Activated T-cell treated with anti-CD3 and anti-CD28 coated beads for 48 hours (primary cell): ENCODE data around the gene PKN2.
"Not testable (repeated sequence)": the region's sequence is repeated elsewhere in the genome, so short reads cannot be mapped to it uniquely, and the experiment has no call there.

ENCODE experiments used
- DNase-seq: peaks from one replicate; pipeline ENCODE4 v3.0.0-alpha.2; 2020; ENCODE audit warnings: low read depth

Gene PKN2

GRCh38 chr1:88791192-88791591, 107.1 kb downstream of the PKN2 start:
- no peak for DNase-seq

DNA sequence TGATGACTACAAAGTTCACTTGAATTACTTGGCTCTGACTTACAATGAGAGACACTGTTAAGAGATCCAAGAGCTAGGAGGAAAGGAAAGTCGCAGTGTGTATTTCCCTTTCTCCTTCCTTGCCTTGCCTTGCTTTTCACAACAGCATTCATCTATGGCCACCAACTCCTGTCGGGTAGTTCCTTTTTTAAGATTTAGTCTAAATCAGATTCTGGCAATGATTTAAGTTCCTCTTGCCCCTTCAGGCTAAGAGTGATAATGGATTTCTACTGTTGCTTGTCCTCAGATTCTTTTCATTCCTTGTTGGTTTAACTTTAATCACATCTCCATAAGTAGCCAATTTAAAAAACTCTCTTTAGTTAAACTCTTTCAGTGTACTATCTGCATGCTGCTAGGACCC, 115.4 kb downstream of the PKN2 start:
- no peak for DNase-seq

GRCh38 chr1:88800382-88801051, 116.4 kb downstream of the PKN2 start:
- DNase-seq = no peak

DNA sequence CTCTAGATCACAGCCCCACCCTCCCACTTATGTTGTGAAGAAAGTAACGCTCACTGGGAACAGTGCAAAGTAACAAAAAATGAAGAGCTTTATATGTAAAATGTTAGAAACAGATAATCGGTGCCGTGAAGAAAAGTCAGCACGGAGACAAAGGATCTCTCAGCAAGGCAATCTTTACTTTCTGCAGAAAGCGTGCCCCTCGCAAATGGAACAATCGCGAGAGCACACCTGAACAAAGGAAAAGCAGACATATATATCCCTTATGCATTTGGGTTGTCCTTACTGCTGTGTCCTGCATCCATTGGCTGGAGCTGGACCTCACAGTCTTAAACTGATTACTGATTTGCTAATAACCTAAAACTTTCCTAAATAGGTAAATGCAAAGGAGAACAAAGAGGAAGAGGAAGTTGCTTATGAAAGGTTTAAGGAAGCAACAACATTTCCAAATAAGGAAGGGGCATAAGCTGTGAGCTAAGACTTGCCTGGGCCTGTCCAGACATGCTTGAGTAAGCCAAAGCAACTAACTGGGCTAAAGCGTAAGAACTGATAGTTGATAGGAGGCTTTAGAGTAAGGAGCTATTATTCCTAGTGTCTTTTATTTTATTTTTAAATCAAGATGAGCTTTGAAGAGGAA, 117.6 kb downstream of the PKN2 start:
- no peak for DNase-seq

- DNase-seq = no peak
Observed at GRCh38 chr1:88802404-88802803, 118.3 kb downstream of the PKN2 start.

DNA sequence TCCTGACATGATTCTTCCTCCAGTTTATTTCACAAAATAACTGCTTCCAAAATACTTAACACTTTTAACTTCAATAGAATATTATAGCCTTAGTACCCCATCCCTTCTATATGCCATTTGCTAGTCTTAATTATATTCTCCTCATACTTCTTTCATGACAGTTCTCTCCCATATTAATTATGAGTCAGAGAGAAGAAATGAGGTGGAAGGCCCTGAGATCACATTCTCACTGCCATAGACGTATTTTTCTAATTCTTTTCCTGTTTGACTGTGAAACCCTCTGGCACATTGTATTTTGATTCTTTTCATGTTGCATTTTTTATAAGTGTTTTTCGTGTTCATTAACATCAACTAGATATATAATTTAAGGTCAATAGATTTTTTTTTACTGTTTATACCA, 118.9 kb downstream of the PKN2 start:
- DNase-seq = no peak

- DNase-seq = no peak
Observed at GRCh38 chr1:88803444-88803843, 119.4 kb downstream of the PKN2 start.

DNA sequence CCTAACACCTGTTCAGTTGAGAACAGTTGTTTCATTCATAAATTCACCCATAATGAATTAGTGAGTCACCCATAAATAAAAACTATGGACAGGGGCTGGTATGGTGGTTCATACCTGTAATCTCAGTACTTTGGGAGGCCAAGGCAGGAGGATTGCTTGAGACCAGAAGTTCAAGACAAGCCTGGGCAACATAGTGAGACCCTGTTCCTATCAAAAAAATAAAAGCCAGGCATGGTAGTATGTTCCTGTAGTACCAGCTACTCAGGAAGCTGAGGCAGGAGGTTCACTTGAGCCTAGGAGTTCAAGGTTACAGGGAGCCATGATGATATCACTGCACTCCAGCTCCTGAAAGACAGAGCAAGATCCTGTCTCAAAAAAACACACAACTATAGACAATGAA, 128.3 kb downstream of the PKN2 start:
- no peak for DNase-seq

DNA sequence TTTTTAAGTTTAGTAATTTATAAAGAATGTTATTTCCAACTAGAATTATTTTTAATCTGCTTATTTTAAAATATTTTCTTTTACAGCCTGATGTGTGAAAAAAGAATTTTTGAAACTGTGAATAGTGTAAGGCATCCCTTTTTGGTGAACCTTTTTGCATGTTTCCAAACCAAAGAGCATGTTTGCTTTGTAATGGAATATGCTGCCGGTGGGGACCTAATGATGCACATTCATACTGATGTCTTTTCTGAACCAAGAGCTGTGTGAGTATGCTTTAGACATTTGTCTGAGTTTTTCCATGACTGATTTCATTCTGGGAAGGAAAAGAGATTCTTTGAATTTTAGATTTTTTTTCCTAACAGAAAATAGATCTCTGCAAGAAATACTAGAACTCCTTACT, 129.4 kb downstream of the PKN2 start:
- no peak for DNase-seq

- DNase-seq = not testable (repeated sequence)
Observed at GRCh38 chr1:88819642-88820041, 135.6 kb downstream of the PKN2 start.

DNA sequence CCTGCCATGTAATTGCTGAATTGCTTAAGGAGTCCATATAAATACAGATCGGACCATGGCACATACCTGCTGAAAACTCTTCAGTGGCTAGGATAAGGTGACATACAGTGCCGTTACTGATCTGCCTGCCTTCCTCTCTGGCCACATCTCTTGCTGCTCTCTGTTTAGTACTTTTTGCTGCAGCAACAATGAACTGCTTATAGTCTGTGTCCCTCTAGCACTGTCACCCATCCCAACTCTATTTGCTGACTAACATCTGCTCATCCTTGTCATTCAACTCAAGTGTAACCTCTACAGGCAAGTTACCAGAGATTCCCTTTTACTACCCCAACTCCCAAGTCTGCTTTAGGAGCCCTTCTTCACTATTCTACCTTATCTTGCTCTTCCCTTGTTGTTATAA, 141.6 kb downstream of the PKN2 start:
- no peak for DNase-seq

DNA sequence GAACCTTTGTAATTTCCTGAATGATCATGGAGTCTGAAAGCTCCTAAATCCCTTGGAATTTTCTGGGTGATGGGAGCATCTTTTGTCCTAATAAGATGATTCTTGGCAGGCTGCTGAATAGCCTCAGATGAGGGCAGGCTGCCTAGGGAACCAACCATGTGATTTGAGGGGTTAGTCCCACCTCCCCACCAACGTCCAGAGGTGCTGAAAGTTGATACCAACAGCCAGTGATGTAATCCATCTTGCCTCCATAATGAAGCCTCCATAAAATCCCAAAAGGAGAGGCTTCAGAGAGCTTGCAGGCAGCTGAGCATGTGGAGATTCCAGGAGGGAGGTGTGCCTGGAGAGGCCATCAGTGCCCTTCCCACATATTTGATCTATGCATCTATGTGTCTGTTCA, 163.6 kb downstream of the PKN2 start:
- DNase-seq = no peak

GRCh38 chr1:88851303-88852063, 167.4 kb downstream of the PKN2 start:
- DNase-seq = no peak

GRCh38 chr1:88867743-88868521, 183.9 kb downstream of the PKN2 start:
- no peak for DNase-seq

GRCh38 chr1:88869644-88870043, 185.6 kb downstream of the PKN2 start:
- not testable (repeated sequence) for DNase-seq

- DNase-seq = no peak
Observed at GRCh38 chr1:88873737-88874349, 189.8 kb downstream of the PKN2 start.

- no peak for DNase-seq
Observed at GRCh38 chr1:88875595-88875994, 191.5 kb downstream of the PKN2 start.

DNA sequence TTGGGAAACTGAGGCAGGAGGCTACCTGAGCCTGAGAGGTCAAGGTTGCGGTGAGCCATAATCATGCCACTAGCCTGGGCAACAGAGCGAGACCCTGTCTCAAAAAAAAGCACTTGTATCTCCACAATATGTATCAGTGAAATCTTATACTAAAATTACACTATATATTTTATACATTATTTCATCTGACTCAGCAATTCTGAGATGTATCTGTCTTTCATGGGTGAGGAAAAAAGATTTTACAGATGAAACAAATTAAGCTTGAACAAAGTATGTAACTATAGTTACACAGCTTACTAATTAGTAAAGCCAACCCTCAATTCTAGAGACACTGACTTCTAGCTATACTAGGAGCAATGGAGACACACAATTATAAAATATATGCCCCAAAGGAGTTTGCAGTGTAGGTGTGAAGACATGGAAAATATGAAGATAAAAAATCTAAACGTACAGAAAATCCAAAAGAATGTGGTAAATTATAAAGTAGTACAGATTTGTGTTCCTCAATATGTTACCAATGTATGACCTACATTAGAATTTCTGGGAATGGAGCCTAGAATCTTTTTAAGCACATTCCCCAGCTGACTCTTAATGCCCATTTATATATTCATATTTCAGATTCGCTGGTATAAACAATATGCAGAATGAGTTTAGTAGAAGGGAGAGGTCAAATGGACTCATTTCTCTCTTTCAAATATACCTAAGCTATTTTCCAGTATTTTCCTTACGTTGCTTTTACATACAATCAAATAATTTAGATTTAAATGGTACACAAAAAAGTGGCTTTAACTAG, 192.7 kb downstream of the PKN2 start:
- no peak for DNase-seq

GRCh38 chr1:88877382-88877825, 193.3 kb downstream of the PKN2 start:
- DNase-seq = no peak

DNA sequence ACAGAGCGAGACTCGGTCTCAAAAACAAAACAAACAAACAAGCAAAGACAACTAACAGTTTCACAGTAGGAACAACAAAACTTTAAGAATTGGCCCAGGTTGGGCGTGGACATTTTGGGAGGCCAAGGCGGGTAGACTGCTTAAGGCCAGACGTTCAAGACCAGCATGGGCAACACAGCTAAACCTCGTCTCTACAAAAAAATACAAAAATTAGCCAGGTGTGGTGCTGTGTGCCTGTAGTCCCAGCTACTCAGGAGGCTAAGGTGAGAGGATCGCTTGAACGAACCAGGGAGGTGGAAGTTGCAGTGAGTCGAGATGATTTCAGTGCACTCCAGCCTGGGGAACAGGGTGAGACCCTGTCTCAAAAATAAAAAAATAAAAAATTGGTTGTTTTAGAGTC, 193.8 kb downstream of the PKN2 start:
- no peak for DNase-seq

DNA sequence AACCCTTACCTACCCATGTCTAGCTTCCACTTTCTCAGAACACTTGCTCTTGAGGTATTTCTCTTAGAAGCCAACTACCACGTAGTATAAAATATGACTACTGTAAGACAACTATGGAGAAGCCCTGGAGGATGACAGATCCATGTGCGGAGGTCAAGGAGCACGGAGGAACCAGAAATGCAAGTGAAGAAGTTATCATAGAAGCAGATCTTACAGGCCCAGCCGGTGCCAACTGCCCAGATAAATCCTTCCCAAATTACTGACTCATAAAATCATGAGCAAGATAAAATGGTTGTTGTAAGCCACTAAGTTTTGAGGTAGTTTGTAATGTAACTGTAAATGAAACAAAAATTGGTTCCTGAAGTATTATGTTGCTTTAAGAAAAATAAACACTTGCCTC, 194.7 kb downstream of the PKN2 start:
- no peak for DNase-seq
